ENCODE data around the gene RNF220.

- TF ChIP-seq, protein P1, sequence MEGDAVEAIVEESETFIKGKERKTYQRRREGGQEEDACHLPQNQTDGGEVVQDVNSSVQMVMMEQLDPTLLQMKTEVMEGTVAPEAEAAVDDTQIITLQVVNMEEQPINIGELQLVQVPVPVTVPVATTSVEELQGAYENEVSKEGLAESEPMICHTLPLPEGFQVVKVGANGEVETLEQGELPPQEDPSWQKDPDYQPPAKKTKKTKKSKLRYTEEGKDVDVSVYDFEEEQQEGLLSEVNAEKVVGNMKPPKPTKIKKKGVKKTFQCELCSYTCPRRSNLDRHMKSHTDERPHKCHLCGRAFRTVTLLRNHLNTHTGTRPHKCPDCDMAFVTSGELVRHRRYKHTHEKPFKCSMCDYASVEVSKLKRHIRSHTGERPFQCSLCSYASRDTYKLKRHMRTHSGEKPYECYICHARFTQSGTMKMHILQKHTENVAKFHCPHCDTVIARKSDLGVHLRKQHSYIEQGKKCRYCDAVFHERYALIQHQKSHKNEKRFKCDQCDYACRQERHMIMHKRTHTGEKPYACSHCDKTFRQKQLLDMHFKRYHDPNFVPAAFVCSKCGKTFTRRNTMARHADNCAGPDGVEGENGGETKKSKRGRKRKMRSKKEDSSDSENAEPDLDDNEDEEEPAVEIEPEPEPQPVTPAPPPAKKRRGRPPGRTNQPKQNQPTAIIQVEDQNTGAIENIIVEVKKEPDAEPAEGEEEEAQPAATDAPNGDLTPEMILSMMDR (IDR thresholded peaks at IDR 0.05): no peak
- no peak for TF ChIP-seq EP300 (IDR thresholded peaks at IDR 0.05)
- no peak for TF ChIP-seq POLR2A (IDR thresholded peaks at IDR 0.05)
Observed at GRCh38 chr1:44701141-44701573, 296.1 kb downstream of the RNF220 start.
